ENCODE data around the gene HMBS. TPM values are rescaled to one million over a fixed set of nuclear protein-coding genes. Genes with fewer than 3 reads are reported as not detected.

HMBS gene
- total RNA-seq, 1 experiment from 2014 or later: 13.4 TPM

DNA sequence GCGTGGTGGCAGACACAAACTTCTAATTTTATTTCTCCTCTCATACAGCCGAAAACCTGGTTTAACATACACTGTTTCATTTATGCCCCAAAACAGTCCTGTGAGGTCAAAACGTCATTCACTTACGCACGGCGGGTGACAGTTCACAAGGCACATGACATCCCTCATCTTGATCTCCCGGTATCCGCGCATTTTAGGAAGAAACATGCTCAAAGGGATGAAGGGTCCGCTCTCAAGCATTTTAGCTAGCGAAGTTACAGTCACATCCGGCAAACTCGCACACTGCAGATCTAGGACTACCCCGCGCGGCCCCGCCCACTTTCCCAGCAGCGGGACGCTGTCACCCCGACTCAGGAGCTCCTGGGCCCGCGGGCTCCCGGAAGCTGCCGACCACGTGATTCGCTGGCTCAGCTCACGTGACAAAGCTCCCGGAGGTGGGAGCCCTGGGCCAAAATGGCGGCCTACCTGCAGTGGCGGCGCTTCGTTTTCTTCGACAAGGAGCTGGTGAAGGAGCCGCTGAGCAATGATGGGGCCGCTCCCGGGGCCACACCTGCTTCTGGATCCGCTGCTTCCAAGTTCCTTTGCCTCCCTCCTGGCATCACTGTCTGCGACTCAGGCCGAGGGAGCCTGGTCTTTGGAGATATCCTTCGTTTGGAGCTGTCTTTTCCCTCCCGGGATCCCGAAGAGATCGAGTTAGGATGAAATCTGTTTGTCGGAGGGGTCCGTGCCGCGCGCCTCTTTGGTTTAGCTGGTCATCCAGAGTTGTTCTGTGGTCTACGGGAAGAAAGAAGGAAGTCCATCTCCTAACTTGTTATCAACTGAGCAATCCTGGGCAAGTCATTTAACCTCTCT is 17.1 kb upstream of the HMBS start, which contains the start of gene VPS11:
Gene VPS11, plus strand, starts transcription at position 448 of the 852 bp plus-strand sequence. Its CDS starts 6 bp downstream, at position 454.
- peak; percentile 91 for DNase-seq (ENCODE audit: low read depth)

DNA sequence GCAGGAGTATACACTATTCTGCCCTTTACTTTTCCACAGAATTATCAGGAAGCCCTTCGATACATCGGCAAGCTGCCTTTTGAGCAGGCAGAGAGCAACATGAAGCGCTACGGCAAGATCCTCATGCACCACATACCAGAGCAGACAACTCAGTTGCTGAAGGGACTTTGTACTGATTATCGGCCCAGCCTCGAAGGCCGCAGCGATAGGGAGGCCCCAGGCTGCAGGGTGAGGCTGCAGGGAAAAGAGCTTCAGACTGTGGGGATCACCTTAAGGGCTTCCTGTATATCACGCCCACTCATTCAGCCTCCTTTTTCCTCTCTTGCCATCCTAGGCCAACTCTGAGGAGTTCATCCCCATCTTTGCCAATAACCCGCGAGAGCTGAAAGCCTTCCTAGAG is 6.8 kb upstream of the HMBS start:
- no peak for DNase-seq (ENCODE audit: low read depth)

DNA sequence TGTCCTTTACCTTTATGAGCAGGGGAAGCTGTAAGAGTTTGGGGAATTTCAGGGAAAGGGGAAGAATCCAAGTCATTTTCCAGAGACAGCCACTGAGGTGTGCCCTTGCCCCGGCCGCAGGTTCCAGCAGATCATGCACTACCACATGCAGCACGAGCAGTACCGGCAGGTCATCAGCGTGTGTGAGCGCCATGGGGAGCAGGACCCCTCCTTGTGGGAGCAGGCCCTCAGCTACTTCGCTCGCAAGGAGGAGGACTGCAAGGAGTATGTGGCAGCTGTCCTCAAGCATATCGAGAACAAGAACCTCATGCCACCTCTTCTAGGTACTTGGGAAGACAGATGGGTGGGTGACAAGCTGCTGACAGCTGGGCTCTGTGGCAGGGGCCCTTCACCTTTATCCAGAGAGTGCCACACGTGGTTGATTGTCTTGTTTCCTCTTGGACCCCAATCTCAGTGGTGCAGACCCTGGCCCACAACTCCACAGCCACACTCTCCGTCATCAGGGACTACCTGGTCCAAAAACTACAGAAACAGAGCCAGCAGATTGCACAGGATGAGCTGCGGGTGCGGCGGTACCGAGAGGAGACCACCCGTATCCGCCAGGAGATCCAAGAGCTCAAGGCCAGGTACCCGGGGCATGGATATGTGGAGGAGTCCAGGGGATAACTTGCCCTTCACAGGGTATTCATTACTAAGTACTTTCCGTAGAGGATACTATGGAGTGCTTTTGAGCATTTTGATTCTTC is 5.8 kb upstream of the HMBS start:
- no peak for DNase-seq (ENCODE audit: low read depth)

DNA sequence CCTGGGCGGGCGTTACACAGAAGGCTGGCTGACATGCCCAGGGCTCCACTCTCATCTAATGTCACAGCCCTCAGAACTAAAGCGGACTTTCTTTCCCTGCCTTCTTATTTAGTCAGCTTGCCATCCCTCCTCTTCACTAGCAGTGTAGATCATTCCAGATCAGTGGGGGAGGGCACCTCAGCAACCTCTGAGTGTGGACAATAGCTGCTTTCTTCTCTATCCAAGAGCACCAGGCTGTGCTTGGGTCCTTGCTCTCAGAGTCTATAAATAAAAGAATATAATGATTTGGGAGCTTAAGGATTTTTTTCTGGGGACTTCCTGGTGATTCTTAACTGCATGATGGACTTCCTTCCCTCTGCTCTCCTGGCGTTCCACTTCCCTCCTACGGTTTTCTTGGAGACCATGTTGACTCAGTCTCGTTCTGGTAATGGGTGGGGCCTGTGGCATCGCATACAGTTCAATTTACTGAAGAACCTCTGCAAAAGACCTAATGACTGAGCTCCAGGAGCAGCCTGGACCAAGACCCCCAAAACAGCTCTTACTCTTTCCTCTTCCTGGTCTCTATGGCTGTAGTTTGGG is 2.9 kb upstream of the HMBS start:
- DNase-seq (ENCODE audit: low read depth): no peak

DNA sequence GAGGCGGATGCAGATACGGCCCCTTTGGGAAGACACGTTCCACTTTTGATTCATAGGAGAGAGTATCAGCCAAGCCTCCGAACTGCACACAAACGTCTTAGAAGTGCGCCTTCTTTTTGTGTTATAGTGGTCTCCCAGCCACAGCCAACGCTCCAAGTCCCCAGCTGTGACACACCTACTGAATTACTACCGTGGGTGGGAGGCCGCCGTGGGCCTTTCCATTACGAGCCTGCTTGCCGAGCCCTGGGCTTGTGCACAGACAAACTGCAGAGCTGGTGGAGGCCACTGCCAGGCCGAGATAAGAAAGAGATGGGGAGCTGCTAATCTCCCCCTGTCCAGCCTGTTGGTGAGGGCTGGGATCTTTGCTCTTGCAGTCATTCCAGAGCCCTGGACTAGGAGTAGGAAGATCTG is 761 bp downstream of the HMBS start:
- DNase-seq (ENCODE audit: low read depth): no peak

DNA sequence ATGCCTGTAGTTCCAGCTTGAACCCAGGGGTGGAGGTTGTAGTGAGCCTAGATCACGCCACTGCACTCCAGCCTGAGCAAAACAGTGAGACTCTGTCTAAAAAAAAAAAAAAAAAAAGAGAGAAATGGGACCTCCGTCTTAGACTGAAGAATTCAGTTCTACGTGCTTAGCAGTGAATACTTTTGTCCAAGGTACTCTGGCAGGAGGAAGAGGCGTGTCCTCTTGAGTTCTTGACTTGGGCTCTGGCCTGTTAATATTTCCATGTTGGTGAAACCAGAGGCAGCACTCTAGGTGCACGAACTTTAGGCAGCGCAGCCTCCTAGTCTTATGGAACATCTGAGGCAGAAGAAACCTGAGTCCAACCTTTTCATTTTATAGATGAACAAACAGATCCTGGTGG is 2.4 kb downstream of the HMBS start:
- no peak for DNase-seq (ENCODE audit: low read depth)

DNA sequence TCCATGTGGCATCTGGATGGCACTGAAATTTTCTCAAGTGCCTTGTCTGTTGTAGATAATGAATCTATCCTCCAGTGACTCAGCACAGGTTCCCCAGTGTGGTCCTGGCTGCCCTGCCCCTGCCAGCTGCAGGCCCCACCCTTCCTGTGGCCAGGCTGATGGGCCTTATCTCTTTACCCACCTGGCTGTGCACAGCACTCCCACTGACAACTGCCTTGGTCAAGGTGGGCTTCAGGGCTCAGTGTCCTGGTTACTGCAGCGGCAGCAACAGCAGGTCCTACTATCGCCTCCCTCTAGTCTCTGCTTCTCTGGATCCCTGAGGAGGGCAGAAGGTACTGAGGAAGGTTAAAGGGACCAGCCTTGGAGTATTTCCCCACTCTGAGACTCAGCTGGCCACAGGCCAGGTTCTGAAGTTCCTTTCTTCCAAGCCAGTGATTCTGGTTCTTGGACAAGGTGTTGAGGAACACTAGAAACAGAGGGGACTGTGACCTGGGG is 3.1 kb downstream of the HMBS start:
- DNase-seq (ENCODE audit: low read depth): no peak

DNA sequence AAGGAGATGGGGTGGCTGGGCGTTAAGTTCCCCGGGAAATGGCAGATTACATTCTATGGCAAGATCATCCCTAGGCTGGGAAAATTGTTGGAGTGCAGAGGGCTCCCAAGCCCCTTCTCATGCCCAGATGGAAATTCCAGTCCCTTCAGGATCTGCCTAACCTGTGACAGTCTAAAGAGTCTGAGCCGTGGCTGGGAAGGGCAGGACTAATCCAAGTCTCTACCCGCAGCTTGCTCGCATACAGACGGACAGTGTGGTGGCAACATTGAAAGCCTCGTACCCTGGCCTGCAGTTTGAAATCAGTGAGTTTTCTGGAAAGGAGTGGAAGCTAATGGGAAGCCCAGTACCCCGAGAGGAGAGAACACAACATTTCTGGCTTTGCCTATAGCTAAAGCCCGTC is 3.7 kb downstream of the HMBS start:
- DNase-seq (ENCODE audit: low read depth): no peak

DNA sequence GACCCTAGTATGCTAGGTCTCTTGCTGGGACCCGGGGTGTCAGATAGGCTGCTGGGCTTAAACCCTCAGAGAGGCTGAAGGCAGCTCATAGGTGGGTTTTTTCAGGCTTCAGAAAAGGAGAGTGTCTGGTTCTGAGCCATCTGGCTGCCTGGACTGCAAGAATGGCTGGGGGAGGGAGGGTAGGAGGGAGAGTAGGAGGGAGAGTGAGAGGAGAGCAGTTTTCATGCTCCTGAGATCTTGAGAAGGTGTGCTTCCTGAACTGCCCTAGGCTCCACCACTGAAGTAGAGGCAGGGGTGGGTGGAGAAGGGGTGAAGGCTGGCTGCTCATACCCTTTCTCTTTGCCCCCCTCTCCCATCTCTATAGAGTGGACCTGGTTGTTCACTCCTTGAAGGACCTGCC is 4.6 kb downstream of the HMBS start:
- DNase-seq (ENCODE audit: low read depth): no peak

DNA sequence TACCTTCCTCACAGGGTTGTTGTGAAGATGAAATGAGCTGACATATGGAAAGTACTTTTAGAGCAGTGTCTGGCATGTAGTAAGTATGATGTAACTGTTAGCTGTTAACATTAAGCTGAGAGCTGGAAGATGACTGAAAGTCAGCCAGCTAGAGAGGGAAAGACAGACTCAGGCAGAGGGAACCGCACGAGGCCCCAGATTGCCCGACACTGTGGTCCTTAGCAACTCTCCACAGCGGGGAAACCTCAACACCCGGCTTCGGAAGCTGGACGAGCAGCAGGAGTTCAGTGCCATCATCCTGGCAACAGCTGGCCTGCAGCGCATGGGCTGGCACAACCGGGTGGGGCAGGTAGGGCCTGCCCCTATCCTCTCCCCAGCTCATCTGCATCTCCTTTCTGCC is 6.5 kb downstream of the HMBS start:
- no peak for DNase-seq (ENCODE audit: low read depth)

DNA sequence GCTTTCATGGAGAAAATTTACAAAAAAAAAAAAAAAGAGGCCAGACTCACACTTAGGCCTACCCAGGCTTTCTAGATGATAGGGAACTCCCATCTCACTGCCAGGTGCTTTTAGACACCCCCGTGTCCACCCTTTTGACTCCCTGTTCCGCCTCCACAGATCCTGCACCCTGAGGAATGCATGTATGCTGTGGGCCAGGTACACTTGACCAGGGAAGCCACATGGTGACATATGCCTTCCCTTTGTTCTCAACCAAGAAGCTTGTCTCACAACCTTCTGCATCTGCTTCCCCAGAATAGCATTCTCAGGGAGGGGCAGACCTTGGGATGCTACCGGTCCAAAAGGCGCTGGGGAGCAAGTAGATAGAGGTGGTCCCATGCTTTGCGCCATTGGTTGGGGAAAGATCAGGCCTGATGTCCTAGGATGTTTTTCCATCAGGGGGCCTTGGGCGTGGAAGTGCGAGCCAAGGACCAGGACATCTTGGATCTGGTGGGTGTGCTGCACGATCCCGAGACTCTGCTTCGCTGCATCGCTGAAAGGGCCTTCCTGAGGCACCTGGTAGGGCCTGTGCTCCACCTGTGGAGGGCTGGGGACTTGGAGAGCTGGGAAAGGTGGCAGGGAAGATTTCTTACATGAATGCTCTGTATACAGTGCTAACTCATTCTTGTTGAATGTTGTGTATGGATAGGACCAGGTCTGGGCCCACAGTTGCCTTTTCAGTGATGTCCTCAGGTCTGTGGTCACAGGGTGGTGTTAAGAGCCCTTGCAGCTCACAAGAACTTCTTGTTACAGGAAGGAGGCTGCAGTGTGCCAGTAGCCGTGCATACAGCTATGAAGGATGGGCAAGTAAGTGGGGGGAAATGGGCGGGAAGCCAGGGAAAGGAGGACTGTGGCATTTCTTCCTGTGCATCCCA is 7.5 kb downstream of the HMBS start:
- DNase-seq (ENCODE audit: low read depth): no peak

DNA sequence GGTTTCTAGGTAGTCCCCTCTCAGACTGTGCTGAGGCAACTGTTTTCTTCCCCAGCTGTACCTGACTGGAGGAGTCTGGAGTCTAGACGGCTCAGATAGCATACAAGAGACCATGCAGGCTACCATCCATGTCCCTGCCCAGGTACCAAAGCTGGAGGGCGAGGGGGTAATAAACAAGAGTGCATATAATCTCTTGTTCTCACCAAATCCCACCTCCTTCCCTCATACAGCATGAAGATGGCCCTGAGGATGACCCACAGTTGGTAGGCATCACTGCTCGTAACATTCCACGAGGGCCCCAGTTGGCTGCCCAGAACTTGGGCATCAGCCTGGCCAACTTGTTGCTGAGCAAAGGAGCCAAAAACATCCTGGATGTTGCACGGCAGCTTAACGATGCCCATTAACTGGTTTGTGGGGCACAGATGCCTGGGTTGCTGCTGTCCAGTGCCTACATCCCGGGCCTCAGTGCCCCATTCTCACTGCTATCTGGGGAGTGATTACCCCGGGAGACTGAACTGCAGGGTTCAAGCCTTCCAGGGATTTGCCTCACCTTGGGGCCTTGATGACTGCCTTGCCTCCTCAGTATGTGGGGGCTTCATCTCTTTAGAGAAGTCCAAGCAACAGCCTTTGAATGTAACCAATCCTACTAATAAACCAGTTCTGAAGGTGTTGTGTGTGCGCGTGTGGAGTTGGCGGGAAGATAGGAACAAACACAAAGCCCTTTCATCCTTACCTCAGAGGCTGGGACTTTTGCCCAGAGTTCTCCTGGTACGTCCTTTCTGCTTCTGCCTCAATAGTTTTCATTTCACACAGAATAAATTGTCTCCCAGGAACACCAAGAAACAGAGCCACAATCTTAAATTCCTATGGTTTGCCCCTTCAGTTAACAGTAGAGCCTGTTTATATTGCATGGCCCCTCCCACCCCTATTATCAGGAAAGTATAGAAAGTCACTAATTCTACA is 8.5 kb downstream of the HMBS start:
- no peak for DNase-seq (ENCODE audit: low read depth)

DNA sequence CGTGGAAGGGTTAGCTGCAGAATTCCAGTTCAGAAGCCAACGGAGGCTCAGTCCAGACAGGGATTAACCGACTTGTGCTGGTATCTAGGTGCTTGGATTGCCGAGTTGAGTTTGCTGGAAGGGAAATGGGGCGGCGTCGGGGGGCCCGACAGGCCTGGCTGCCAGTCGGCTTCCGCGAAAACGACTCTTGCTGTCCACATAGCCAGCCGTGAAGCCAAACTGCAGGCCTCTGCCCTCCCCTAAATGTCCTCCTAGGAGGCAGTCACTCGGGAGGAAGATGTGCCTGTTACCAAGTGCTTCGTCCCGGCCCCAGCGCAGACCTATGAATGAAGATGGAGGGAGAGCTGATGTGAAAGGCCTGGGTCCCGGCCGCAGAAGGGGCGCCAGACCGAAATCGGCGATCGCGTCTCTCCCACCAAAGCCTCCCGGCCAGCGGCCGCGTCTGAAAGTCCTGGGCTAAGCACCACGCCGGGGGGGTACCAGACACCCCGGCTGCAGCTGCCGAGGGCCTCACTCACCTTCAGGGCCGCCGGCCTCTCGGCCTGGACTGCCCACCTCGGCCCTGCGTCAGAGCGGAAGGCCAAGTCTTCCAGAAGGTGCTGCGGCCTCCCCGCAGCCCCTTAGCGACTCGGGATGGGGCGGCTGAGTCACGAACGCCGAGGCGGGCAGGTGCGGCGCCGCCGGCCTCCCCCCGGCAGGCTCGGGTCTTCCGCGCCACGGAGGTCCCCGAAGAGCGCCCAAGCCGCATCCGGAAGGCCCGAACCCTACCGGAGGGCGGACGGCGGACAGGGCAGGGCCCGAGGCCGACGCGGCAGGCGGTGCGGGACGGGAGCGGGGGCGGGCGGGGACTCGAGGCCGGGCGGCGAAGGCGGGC is 9.5 kb downstream of the HMBS start:
- peak; percentile 38 for DNase-seq (ENCODE audit: low read depth)

DNA sequence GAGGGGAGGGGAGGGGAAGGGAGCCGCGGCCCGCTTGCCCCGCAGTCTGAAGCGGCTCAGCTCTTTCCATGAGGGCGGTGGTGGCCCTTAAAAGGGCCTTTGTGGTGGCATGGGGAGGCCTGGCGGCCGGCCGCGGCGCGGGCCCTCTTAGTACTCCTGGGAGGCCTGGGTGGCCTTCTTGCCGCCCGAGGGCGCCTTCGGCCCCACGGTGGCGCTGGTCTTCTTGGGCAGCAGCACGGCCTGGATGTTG is 10.1 kb downstream of the HMBS start:
- peak; percentile 78 for DNase-seq (ENCODE audit: low read depth)

DNA sequence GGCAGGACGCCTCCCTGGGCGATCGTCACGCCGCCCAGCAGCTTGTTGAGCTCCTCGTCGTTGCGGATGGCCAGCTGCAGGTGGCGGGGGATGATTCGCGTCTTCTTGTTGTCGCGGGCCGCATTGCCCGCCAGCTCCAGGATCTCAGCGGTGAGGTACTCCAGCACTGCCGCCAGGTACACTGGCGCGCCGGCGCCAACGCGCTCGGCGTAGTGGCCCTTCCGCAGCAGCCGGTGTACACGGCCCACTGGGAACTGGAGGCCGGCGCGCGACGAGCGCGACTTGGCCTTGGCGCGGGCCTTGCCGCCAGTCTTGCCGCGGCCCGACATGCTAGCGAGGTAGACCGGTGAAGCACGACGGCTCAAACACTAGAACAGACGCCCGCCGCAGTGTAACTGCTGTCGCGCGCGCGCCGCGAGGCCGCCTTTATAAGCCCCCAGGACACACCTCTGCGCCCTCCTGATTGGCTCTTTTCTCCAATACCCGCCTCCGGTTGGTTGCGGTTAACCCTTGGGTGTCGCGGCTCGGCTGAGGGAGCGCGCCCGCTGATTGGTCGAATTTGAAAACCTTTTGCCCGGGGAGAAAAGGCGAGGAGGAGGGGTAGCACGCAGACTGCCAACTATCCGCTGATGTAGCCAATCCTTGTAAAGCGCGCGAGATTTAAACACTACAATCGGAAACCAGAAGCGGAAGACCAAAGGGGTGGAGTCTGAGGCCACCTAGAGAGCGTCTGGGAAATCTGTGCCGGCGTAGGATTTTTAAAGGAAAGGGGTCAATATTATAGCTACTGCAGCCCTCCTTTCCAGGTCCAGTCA is 10.6 kb downstream of the HMBS start:
- peak; percentile 100 for DNase-seq (ENCODE audit: low read depth)

DNA sequence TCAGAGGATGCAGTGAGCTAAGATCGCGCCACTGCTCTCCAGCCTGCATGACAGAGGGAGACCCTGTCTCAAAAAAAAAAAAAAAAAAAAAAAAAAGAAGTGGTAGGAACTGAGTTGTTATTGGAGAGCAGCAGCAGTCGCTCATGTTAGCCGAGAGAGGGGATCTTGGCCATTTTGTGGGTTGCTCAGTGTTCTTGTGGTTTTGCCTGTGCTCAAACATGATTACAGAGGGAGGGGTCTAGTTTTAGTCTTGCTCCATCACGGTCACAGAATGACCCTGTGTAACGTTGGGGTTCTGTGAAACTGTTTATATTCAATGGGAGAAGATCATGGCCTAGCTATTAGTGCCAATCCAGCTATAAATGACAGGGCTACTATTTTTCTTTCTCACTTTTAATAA is 15.0 kb downstream of the HMBS start:
- no peak for DNase-seq (ENCODE audit: low read depth)

DNA sequence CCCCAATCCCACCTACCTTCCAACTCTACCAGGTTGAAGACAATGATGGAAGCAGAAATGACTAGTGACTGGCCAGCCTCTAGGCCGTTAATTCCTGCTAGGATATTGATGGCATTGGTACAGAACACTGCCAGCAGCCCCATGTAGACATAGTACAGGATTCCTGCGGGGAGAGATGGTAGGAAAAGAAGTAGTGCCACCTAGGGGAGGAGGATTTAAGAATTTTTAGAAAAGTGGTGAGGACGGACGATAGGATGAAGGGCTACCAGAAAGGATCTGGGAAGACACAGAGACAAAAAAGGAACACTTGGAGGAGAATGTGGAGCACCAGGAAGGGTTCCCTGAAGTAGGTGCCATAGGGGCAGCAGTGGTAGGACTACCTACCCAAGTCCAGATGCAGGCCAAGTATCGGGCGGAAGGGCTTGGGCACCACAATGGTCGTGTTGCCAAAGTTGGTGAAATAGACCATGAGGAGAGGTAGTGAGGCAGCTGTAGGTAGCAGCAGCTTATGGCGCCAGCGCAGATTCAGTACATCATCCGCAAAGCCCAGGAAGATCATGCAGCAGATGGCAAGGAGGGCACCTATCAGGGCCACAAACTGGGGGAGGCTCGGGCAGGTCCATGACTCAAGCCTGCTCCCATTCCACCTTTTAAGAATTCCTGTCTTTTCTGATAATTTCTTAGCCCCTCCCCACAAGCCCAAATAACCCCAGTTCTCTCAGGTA is 15.7 kb downstream of the HMBS start:
- DNase-seq (ENCODE audit: low read depth): peak; percentile 53
